ENCODE data around the gene CDH22. TPM values are rescaled to one million over a fixed set of nuclear protein-coding genes. Genes with fewer than 3 reads are reported as not detected.

Gene CDH22
- not detected for total RNA-seq

- no peak within 1 kb of the TSS for H3K27ac ChIP-seq
- H3K36me3 ChIP-seq = no peaks in the 10 kb centered on the region
- H3K27me3 ChIP-seq = peaks cover 0 to 38% of the 10 kb centered on the region in 2 donors
- peaks cover 0 to 30% (median 12%) of the 10 kb centered on the region in 4 donors for H3K4me1 ChIP-seq
- H3K4me3 ChIP-seq = peak within 1 kb of the TSS; percentile 26 to 52 (median 50)
- H3K9me3 ChIP-seq = no peaks in the 10 kb centered on the region
- peak in 1 of 3 donors; percentile 19 for DNase-seq
- peak in 3 of 6 experiments; percentile 13 to 29 (median 22) for TF ChIP-seq CTCF (IDR thresholded peaks at IDR 0.05)
- TF ChIP-seq POLR2A (IDR thresholded peaks at IDR 0.05) = no peak
Measured at GRCh38 chr20:46308258-46309157, at the start of gene CDH22. Gene CDH22, minus strand, starts transcription at chr20:46308498. Its CDS starts 57,204 bp downstream, at chr20:46251294.

GRCh38 chr20:46357030-46357514 is 48.8 kb upstream of the CDH22 start:
- Histone ChIP-seq H3K27me3 (no peaks in the 10 kb centered on the region), H3K4me1 (peaks cover 0 to 23% (median 1%) of the 10 kb centered on the region in 4 donors), H3K9me3 (no peaks in the 10 kb centered on the region), H3K36me3 (peaks cover 0 to 9% (median 0%) of the 10 kb centered on the region in 3 donors), H3K27ac (no peak overlapping the region), H3K4me3 (no peak overlapping the region)
- TF ChIP-seq POLR2A (IDR thresholded peaks at IDR 0.05) = no peak
- no peak for TF ChIP-seq CTCF (IDR thresholded peaks at IDR 0.05)
- no peak for DNase-seq

- Histone ChIP-seq H3K27me3 (no peaks in the 10 kb centered on the region), H3K36me3 (peaks cover 0 to 14% (median 0%) of the 10 kb centered on the region in 3 donors), H3K4me3 (no peak overlapping the region), H3K9me3 (no peaks in the 10 kb centered on the region), H3K4me1 (peaks cover 0 to 16% (median 0%) of the 10 kb centered on the region in 4 donors), H3K27ac (no peak overlapping the region)
- DNase-seq = no peak
- no peak for TF ChIP-seq POLR2A (IDR thresholded peaks at IDR 0.05)
- TF ChIP-seq CTCF (IDR thresholded peaks at IDR 0.05) = no peak
Measured at GRCh38 chr20:46356195-46357029, 48.1 kb upstream of the CDH22 start.

- Histone ChIP-seq H3K9me3 (no peaks in the 10 kb centered on the region), H3K27me3 (no peaks in the 10 kb centered on the region)
- TF ChIP-seq POLR2A (IDR thresholded peaks at IDR 0.05) (no peak), CTCF (IDR thresholded peaks at IDR 0.05) (no peak)
Measured at GRCh38 chr20:46355778-46356177, 47.5 kb upstream of the CDH22 start.

GRCh38 chr20:46354920-46355654 is 46.8 kb upstream of the CDH22 start:
- no peak for DNase-seq
- H3K27ac ChIP-seq = no peak overlapping the region
- TF ChIP-seq POLR2A (IDR thresholded peaks at IDR 0.05) (no peak), CTCF (IDR thresholded peaks at IDR 0.05) (no peak)
- H3K4me1 ChIP-seq = peaks cover 0 to 13% (median 1%) of the 10 kb centered on the region in 4 donors
- peaks cover 0 to 27% (median 0%) of the 10 kb centered on the region in 3 donors for H3K36me3 ChIP-seq
- H3K27me3 ChIP-seq = no peaks in the 10 kb centered on the region
- no peak overlapping the region for H3K4me3 ChIP-seq
- H3K9me3 ChIP-seq = no peaks in the 10 kb centered on the region

More at GRCh38 chr20:46355778-46356177, 47.5 kb upstream of the CDH22 start:
- peaks cover 0 to 13% (median 0%) of the 10 kb centered on the region in 4 donors for H3K4me1 ChIP-seq
- DNase-seq = no peak
- no peak overlapping the region for H3K4me3 ChIP-seq
- no peak overlapping the region for H3K27ac ChIP-seq
- peaks cover 0 to 20% (median 0%) of the 10 kb centered on the region in 3 donors for H3K36me3 ChIP-seq
